K562 (cell line): Measurements from ENCODE around the gene ECE2. TPM values are rescaled to one million over a fixed set of nuclear protein-coding genes. Genes with fewer than 3 reads are reported as not detected.

Experiments used
- BRF1 ChIP-seq: IDR thresholded peaks from 3 replicates; pipeline ENCODE4 v1.6.1; 2011; ENCODE audit warnings: borderline replicate concordance, mild to moderate bottlenecking; ENCODE audit not compliant: insufficient read length; ENCODE audit errors: extremely low read depth
- KAT7 ChIP-seq: sonication (generic); formaldehyde crosslinking; IDR thresholded peaks from 2 replicates; pipeline ENCODE4 v1.8.0; 2022; ENCODE audit warnings: missing genetic modification reagents, mild to moderate bottlenecking, borderline replicate concordance
- NEUROD1 ChIP-seq: fragments of 150-350 bp; IDR thresholded peaks from 2 replicates; pipeline ENCODE4 v1.6.1; 2014; ENCODE audit warnings: borderline replicate concordance, low read length, low read depth; ENCODE audit not compliant: partially characterized antibody
- NFIC ChIP-seq: fragments of 450-650 bp; IDR thresholded peaks from 2 replicates; pipeline ENCODE4 v1.6.1; 2017; ENCODE audit warnings: mild to moderate bottlenecking, inconsistent platforms
- PRDM10 ChIP-seq: fragments of 450-650 bp; IDR thresholded peaks from 2 replicates; pipeline ENCODE4 v1.6.1; 2018; ENCODE audit not compliant: partially characterized antibody
- THRAP3 ChIP-seq: fragments of 450-650 bp; IDR thresholded peaks from 2 replicates; pipeline ENCODE4 v1.6.1; 2016; ENCODE audit warnings: mild to moderate bottlenecking, inconsistent platforms, borderline replicate concordance
- ZBTB5 ChIP-seq: fragments of 450-650 bp; IDR thresholded peaks from 2 replicates; pipeline ENCODE4 v1.6.1; 2017; ENCODE audit warnings: antibody characterized with exemption
- ZKSCAN3 ChIP-seq: fragments of 250-450 bp; sonication (Bioruptor Pico); IDR thresholded peaks from 2 replicates; pipeline ENCODE4 v1.4.0; 2020
- ZNF408 ChIP-seq: fragments of 250-450 bp; sonication (Bioruptor Pico); IDR thresholded peaks from 2 replicates; pipeline ENCODE4 v1.4.0; 2020; ENCODE audit warnings: low read depth, mild to moderate bottlenecking, moderate library complexity
- polyA plus RNA-seq, 8 experiments: library from polyadenylated mRNA; depleted of rRNA in 4 of 8; stranded (reverse) in 5 of 8; unstranded in 3 of 8; fragments of >200 nt; fragmentation: Nextera tagmentation in 2 of 8; fragmentation: Illumina TruSeq in 1 of 8; extraction: Ambion mirVana in 2 of 8; extraction: Trizol in 1 of 8; gene quantifications; 2 replicates each; pipeline versions ENCODE4 v1.2.1 to v1.2.3, GENCODE V29; 2011 to 2014; ENCODE audit warnings: inconsistent platforms in 1 of 8, missing spikeins in 1 of 8
- total RNA-seq, 7 experiments: library from RNA; depleted of rRNA in 6 of 7; stranded (reverse); fragments of >200 nt in 6 of 7; fragmentation: Illumina TruSeq in 2 of 7; extraction: Trizol in 2 of 7; gene quantifications; 2 replicates each; pipeline versions ENCODE4 v1.2.1 to v1.2.3, GENCODE V29; 2011 to 2021; ENCODE audit warnings: low replicate concordance in 1 of 7
- TF ChIP-seq, protein P1 (sequence below): fragments of 250-450 bp; sonication (Bioruptor Pico); IDR thresholded peaks from 2 replicates; pipeline ENCODE4 v1.9.0; 2021; ENCODE audit warnings: mild to moderate bottlenecking, inconsistent platforms
- TF ChIP-seq, protein P2 (sequence below): IDR thresholded peaks from 2 replicates; pipeline ENCODE4 v1.6.1; 2012; ENCODE audit warnings: low read depth, low read length, improper control_type of control experiment, borderline replicate concordance
- TF ChIP-seq, protein P3 (sequence below): fragments of 450-650 bp; formaldehyde crosslinking; IDR thresholded peaks from 2 replicates; pipeline ENCODE4 v1.4.0; 2022; ENCODE audit warnings: missing genetic modification characterization
- TF ChIP-seq, protein P4 (sequence below): fragments of 450-650 bp; conservative IDR thresholded peaks from 2 replicates; pipeline ENCODE4 v1.6.1; 2016; ENCODE audit warnings: missing genetic modification characterization, low read depth, mild to moderate bottlenecking, missing compliant biosample characterization, moderate library complexity

The ECE2 gene
- total and polyA plus RNA-seq, 9 of the 15 experiments (the other 6 are each of a cell fraction or from before 2014, with no cell fraction given) = not detected

DNA sequence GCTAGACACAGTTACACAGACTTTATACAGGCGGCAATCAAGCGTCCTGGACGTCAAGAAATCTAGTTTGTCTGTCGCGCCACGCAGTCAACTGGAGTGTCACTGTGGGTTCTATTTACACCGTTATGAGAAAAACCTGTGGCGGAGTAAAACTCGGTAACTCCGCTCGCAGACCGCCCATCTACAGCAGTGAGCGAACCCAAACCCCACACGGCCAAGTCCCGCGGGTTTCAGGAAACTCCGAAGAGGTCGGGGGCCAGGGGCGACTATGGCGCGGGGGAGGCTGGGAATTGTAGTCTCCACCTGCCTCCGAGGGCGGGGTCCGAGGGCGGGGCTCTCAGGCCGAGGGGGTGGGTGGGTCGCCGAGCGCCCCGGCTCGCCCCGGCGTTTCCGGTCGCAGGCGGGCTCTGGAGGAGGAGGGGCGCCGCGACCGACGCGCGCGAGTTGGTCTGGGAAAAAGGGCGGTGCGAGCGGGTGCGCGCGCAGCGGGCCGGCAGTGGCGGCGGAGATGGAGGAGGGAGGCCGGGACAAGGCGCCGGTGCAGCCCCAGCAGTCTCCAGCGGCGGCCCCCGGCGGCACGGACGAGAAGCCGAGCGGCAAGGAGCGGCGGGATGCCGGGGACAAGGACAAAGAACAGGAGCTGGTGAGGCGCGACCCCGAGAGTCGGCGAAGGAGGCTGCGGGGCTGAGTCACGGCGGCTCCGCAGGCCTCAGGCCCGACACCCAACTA, 23.1 kb downstream of the ECE2 start, which contains the start of gene PSMD2 (continued):
- TF ChIP-seq PRDM10 (peak; percentile 74), ZBTB5 (no peak), NEUROD1 (no peak), THRAP3 (no peak), BRF1 (no peak), NFIC (no peak), KAT7 (0 out of 2 replicates have a peak, but pooled peaks have one; percentile 74), ZKSCAN3 (no peak), ZNF408 (CRISPR knock-in tag) (no peak)
- TF ChIP-seq, protein P1, sequence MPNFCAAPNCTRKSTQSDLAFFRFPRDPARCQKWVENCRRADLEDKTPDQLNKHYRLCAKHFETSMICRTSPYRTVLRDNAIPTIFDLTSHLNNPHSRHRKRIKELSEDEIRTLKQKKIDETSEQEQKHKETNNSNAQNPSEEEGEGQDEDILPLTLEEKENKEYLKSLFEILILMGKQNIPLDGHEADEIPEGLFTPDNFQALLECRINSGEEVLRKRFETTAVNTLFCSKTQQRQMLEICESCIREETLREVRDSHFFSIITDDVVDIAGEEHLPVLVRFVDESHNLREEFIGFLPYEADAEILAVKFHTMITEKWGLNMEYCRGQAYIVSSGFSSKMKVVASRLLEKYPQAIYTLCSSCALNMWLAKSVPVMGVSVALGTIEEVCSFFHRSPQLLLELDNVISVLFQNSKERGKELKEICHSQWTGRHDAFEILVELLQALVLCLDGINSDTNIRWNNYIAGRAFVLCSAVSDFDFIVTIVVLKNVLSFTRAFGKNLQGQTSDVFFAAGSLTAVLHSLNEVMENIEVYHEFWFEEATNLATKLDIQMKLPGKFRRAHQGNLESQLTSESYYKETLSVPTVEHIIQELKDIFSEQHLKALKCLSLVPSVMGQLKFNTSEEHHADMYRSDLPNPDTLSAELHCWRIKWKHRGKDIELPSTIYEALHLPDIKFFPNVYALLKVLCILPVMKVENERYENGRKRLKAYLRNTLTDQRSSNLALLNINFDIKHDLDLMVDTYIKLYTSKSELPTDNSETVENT (CRISPR knock-in tag) = peak; percentile 96
- TF ChIP-seq, protein P2, sequence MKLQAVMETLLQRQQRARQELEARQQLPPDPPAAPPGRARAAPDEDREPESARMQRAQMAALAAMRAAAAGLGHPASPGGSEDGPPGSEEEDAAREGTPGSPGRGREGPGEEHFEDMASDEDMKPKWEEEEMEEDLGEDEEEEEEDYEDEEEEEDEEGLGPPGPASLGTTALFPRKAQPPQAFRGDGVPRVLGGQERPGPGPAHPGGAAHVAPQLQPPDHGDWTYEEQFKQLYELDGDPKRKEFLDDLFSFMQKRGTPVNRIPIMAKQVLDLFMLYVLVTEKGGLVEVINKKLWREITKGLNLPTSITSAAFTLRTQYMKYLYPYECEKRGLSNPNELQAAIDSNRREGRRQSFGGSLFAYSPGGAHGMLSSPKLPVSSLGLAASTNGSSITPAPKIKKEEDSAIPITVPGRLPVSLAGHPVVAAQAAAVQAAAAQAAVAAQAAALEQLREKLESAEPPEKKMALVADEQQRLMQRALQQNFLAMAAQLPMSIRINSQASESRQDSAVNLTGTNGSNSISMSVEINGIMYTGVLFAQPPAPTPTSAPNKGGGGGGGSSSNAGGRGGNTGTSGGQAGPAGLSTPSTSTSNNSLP = no peak
- TF ChIP-seq, protein P3, sequence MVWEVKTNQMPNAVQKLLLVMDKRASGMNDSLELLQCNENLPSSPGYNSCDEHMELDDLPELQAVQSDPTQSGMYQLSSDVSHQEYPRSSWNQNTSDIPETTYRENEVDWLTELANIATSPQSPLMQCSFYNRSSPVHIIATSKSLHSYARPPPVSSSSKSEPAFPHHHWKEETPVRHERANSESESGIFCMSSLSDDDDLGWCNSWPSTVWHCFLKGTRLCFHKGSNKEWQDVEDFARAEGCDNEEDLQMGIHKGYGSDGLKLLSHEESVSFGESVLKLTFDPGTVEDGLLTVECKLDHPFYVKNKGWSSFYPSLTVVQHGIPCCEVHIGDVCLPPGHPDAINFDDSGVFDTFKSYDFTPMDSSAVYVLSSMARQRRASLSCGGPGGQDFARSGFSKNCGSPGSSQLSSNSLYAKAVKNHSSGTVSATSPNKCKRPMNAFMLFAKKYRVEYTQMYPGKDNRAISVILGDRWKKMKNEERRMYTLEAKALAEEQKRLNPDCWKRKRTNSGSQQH (CRISPR knock-in tag) = no peak
- TF ChIP-seq, protein P4, sequence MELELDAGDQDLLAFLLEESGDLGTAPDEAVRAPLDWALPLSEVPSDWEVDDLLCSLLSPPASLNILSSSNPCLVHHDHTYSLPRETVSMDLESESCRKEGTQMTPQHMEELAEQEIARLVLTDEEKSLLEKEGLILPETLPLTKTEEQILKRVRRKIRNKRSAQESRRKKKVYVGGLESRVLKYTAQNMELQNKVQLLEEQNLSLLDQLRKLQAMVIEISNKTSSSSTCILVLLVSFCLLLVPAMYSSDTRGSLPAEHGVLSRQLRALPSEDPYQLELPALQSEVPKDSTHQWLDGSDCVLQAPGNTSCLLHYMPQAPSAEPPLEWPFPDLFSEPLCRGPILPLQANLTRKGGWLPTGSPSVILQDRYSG = no peak
